NCI-H1105 treated with DMSO at 0.1 percent for 48 hours (cell line): ENCODE results near the gene MLLT1.

Experiments
- DNase-seq: peaks from one replicate; lab custom pipeline; 2025; lab: John Stamatoyannopoulos, UW

The MLLT1 gene

GRCh38 chr19:6210721-6211600 is 68.8 kb downstream of the MLLT1 start:
- DNase-seq = no peak

DNA sequence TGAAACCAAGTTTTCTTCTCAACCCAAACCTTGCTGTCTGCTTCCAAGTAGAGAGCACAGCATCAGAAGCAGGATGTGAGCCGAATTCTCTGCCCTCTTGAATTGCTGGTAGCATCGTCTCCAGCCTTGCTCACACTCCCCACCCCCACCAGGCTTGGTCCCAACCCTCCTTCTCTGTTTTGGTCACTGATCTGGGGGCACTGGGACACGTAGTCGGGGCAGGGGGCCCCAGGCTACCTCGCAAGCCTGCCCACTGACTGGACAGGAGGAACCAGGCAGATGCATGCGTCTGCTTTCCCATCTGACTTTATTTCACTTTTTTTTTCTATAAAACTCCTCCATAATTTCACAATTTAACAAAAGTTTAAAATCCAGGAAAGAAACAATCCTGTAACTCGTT is 69.7 kb downstream of the MLLT1 start:
- no peak for DNase-seq

- DNase-seq = no peak
These were observed 70.1 kb downstream of the MLLT1 start for GRCh38 chr19:6209680-6210079.

- DNase-seq = no peak
These were observed 70.5 kb downstream of the MLLT1 start for GRCh38 chr19:6209233-6209632.

- DNase-seq = no peak
These were observed 74.7 kb downstream of the MLLT1 start for GRCh38 chr19:6204866-6205723.

DNA sequence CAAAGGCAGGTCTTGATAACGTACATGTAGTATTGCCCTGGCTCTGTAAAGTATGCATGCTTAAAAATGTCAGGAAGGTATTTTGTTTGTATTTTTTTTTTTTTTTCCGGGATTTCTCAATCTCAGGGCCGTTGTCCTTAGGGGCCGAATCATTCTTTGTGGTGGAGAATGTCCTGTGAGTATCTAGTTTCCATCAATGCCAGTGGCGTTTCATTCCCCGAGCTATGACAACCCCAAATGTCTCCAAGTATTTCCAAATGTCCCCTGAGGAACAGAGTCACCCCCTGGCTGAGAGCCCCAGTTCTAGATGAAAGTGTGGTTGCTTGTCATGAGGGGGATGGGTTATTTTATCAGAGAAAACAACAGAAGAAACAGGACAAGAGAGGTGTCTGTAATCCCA is 75.6 kb downstream of the MLLT1 start:
- DNase-seq = no peak

DNA sequence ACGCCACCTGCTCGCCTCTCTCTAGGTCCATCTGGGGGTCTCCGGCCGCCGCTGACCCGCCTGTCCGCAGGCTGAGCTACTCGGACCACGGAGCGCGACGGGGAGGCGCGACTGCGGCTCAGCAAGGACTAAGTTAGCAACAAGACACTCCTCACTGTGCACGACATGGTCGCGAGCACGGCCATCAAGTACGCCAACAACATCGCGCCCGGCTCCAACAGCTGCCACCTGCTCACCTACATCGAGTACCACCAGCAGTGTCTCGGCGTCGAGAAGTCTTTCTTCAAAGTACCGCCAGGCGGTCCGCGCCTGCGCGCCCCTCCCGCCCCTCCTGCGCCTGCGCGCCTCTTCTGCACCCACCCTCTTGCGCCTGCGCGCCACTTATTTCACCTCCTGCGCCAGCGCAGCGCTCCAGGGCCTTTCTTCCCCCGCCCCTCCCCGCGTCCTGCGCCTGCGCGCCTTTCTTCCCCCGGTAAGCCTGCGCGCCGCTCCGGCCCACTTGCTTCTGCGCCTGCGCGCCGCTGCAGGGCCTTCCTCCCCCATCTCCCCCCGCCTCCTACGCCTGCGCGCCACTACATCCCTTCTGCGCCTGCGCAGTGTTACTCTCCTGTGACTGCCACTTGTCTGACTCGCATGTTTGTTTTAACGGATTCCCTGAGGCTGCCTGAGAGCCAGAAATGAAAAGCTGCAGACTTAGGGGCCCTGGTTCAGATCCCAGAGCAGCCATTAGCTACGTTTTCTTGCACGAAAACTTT is 80.4 kb downstream of the MLLT1 start:
- DNase-seq = peak; percentile 100

GRCh38 chr19:6198896-6199239 is 80.9 kb downstream of the MLLT1 start:
- DNase-seq = no peak

DNA sequence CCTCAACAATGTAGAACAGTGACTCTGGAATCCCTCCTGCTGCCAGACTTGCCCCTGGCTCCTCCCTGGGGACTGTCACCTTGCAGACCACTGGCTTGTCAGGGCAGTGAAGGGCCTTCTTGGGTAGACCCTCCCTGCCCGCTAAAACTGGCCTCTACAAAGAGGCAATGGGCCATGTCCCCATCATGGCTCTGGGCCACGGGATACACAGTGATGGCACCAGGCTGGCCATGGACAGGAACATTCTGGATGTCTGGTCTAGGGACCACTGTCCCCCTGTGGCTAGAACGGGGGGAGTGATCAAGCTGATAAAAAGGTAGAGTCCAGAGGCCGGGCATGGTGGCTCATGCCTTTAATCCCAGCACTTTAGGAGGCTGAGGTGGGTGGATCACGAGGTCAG is 83.4 kb downstream of the MLLT1 start:
- no peak for DNase-seq

DNA sequence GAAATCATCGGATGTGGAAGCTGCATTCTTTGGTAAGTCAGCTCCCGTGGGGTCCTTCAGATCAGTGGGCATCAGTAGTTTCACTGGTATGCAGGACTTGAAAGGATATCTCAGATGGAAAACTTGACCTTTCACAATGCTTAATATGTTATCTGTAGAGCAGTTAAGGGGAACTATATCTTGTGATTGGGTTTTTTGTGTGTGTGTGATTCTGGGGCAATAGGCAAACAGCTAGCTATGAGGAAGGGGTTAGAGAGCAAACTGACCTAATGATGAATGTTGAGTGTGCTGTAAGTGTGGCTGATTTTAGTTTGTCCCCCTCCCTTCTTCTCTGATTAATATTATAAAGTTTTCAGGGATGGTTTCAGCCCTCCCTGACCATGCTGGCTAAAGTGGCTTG is 91.0 kb downstream of the MLLT1 start:
- no peak for DNase-seq

DNA sequence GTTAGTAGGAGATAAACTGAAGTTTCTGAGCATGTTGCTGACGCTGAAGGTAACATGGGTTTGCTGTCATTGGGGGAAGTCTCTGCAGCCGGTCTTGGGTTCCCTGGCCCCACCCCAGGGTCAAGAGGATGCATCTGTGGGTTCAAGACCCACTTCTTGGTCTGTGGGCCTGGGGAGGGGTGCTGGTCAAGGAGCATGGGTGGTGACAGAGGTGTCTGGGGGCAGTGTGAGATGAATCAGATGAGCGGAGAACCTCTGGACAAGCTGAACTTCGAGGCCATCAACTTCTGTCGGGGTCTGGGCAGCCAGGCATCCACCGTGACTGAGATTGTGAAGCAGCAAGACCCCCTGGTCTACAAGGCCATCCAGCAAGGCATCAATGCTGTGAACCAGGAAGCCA is 92.4 kb downstream of the MLLT1 start:
- DNase-seq = no peak

GRCh38 chr19:6185835-6186834 is 93.6 kb downstream of the MLLT1 start:
- no peak for DNase-seq

- no peak for DNase-seq
These were observed 94.5 kb downstream of the MLLT1 start for GRCh38 chr19:6185093-6185834.

GRCh38 chr19:6181119-6181518 is 98.7 kb downstream of the MLLT1 start:
- DNase-seq = no peak

- DNase-seq = no peak
These were observed 106.6 kb downstream of the MLLT1 start for GRCh38 chr19:6173190-6173589.

GRCh38 chr19:6172074-6172863 is 107.5 kb downstream of the MLLT1 start:
- DNase-seq = no peak

DNA sequence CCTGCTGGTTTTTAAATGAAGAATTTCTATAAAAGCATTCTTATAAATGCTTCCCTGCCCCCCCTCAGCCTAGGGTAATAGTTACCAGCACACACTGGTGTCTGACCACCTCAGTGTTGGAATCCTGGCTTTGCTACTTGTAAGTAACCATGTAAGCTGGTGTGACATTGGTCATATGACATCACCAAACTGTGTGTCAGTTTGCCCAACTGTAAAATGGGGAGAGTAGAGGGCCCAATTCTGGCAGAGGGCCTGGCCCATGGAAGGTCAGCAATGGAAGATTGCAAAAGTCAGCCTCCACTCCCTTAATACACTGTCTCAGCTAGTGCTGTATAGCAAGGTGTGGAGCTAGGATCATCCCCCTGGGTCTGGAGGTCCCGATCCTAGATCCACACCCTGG is 112.7 kb downstream of the MLLT1 start:
- DNase-seq = no peak

DNA sequence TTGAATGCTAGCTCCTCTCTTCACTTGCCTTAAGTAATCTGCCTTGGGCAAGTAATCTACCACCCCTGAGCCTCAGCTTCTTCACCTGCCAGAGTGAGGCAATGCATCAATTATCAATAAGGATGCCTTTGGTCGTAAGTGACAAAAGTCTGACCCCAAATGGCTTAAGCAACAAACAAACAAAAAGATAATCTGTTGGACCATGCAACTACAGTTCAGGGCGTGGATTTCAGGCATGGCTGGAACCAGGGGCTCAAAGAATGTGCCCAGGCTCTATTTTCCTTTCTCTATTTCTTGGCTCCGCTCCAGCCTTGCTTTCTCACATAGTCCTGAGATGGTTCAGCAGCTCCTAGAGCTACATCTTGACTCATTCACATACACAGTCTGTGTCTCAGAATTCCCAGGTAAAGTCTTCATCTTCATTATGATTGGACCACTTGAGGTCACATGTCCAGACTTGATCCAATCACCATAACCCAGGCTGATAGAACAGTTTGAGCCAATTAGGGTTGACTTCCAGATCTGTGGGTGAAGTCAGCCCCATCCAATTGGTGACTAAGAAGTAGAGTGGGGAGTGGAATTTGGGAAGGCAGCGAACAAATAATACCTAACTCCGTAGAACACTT is 114.8 kb downstream of the MLLT1 start:
- DNase-seq = no peak

GRCh38 chr19:6161271-6161850 is 118.4 kb downstream of the MLLT1 start:
- no peak for DNase-seq
